Suprapubic skin (tissue), 4 donors: ENCODE measurements around the gene WFIKKN2. TPM values are rescaled to one million over a fixed set of nuclear protein-coding genes. Genes with fewer than 3 reads are reported as not detected.
A peak's percentile ranks its signal among the peaks of the same experiment; 100 is the strongest.
"Not testable (repeated sequence)": the region's sequence is repeated elsewhere in the genome, so short reads cannot be mapped to it uniquely, and the experiment has no call there.

Source experiments
- DNase-seq, 2 donors: peaks; one replicate each; pipeline ENCODE4 v3.0.0-alpha.2; 2019; ENCODE audit warnings: low spot score in 2 of 2
- H3K27ac ChIP-seq: fragments of 200-600 bp; sonication (generic); one replicate; pipeline ENCODE4 v1.5.1; 2019
- H3K27me3 ChIP-seq: fragments of 200-600 bp; sonication (generic); one replicate; pipeline ENCODE4 v1.5.1; 2019
- H3K36me3 ChIP-seq: fragments of 200-600 bp; sonication (generic); one replicate; pipeline ENCODE4 v1.5.1; 2019
- H3K4me1 ChIP-seq: fragments of 200-600 bp; sonication (generic); one replicate; pipeline ENCODE4 v1.5.1; 2019
- H3K4me3 ChIP-seq: fragments of 200-600 bp; sonication (generic); one replicate; pipeline ENCODE4 v1.5.1; 2019; ENCODE audit warnings: mild to moderate bottlenecking
- H3K9me3 ChIP-seq: fragments of 200-600 bp; sonication (generic); one replicate; pipeline ENCODE4 v1.5.1; 2019
- EP300 ChIP-seq: sonication (generic); formaldehyde crosslinking; IDR thresholded peaks from one replicate; pipeline ENCODE4 v1.6.1; 2017; ENCODE audit warnings: antibody characterized with exemption
- POLR2A ChIP-seq, 2 donors: fragments of 450-650 bp; IDR thresholded peaks; one replicate each; pipeline ENCODE4 v1.6.1; 2017; ENCODE audit warnings: antibody characterized with exemption in 2 of 2, mild to moderate bottlenecking in 2 of 2, moderate library complexity in 2 of 2
- POLR2AphosphoS5 ChIP-seq, 3 donors: sonication (generic); formaldehyde crosslinking; IDR thresholded peaks; one replicate each; pipeline ENCODE4 v1.6.1; 2017; ENCODE audit warnings: antibody characterized with exemption in 3 of 3
- WGBS: methylation state at CpG from one replicate; pipeline ENCODE4 v1.1.5; 2018; 5-methylcytosine and 5-hydroxymethylcytosine counted together
- total RNA-seq, 4 donors: library from RNA; depleted of rRNA; stranded (reverse); fragments of >200 nt; gene quantifications; one replicate each; pipeline ENCODE4 v1.1.0, GENCODE V29; 2016
- TF ChIP-seq, protein P1 (sequence below), 2 donors: fragments of 200-600 bp in 1 of 2; fragments of 450-650 bp in 1 of 2; sonication (generic) in 1 of 2; IDR thresholded peaks; one replicate each; pipeline ENCODE4 v1.5.1; 2016 to 2019; ENCODE audit warnings: antibody characterized with exemption in 2 of 2, mild to moderate bottlenecking in 1 of 2, moderate library complexity in 1 of 2

The WFIKKN2 gene
- total RNA-seq, 4 donors from 2014 or later = 0.36 to 0.93 (median 0.65) TPM

DNA sequence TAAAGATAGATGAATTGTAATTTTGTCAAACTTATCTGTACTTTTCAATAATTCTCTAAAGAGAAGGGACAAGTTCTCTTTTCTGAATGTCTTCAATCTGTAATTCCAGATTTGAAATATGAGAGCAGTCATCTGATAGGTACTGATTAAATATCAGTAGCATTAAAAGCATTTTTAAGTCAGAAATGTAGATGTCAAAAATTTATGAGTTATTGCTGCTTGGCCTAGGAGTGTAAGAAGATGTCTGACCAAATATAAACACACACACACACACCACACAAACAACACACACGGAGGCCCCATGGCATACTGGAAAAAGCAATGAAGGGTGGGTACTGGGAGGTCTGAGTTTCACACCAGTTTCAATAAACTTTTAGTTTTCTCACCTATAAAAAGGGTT, 33.2 kb downstream of the WFIKKN2 start:
- no peaks in the 10 kb centered on the region for H3K27me3 ChIP-seq
- H3K4me3 ChIP-seq = no peak overlapping the region
- H3K36me3 ChIP-seq = peaks cover under 1% of the 10 kb centered on the region
- TF ChIP-seq EP300 (no peak), POLR2A (IDR thresholded peaks at IDR 0.05) (no peak), POLR2AphosphoS5 (IDR thresholded peaks at IDR 0.05) (no peak)
- TF ChIP-seq, protein P1, sequence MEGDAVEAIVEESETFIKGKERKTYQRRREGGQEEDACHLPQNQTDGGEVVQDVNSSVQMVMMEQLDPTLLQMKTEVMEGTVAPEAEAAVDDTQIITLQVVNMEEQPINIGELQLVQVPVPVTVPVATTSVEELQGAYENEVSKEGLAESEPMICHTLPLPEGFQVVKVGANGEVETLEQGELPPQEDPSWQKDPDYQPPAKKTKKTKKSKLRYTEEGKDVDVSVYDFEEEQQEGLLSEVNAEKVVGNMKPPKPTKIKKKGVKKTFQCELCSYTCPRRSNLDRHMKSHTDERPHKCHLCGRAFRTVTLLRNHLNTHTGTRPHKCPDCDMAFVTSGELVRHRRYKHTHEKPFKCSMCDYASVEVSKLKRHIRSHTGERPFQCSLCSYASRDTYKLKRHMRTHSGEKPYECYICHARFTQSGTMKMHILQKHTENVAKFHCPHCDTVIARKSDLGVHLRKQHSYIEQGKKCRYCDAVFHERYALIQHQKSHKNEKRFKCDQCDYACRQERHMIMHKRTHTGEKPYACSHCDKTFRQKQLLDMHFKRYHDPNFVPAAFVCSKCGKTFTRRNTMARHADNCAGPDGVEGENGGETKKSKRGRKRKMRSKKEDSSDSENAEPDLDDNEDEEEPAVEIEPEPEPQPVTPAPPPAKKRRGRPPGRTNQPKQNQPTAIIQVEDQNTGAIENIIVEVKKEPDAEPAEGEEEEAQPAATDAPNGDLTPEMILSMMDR (IDR thresholded peaks at IDR 0.05) = no peak
- no peak for DNase-seq
- H3K27ac ChIP-seq = peak overlapping the region; percentile 99
- no peaks in the 10 kb centered on the region for H3K9me3 ChIP-seq
- WGBS = 53% methylated on average over 1 of the region's 1 CpG
- peaks cover 38% of the 10 kb centered on the region for H3K4me1 ChIP-seq

DNA sequence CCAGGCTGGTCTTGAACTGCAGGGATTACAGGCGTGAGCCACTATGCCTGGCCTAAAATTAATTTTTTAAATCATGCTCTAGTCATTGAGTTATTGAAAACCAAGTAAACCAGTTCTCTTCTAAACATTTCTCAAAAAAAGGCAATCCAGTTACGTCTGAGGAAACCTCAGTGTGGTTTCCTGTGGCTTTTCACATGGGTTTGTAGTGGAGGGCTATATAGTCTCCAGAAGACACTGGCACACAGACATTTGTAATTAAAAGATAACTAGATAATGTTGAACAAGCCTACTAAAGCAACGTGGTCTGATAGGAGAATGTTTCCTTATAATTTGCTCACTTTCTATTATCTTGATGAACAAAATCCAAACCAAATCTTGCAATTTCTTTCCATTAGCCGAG, 36.0 kb downstream of the WFIKKN2 start:
- Histone ChIP-seq H3K4me3 (no peak overlapping the region), H3K27ac (no peak overlapping the region), H3K36me3 (no peaks in the 10 kb centered on the region), H3K4me1 (peaks cover 35% of the 10 kb centered on the region), H3K9me3 (no peaks in the 10 kb centered on the region), H3K27me3 (no peaks in the 10 kb centered on the region)
- 66% methylated on average over 4 of the region's 4 CpGs for WGBS
- TF ChIP-seq POLR2A (IDR thresholded peaks at IDR 0.05) = no peak
- no peak for DNase-seq

DNA sequence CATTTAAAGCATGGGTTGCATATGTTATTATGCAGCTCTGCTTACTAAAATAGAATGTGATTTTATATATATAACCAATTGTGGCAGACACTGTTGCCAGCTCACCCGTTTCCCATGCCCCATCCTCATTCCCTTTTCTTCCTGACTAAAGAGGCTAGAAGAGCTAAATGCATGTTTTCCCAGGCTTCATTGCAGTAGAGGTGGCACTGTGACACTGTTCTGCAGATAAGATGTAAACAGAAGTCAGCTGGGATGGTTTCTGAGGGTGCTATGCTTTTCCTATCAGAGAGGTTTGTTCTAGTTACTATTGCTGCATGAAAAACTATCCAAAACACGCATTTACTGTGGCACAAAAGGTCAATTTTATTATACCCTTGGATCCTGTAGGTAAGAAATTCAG, 36.5 kb downstream of the WFIKKN2 start:
- no peaks in the 10 kb centered on the region for H3K9me3 ChIP-seq
- H3K36me3 ChIP-seq = no peaks in the 10 kb centered on the region
- H3K4me3 ChIP-seq = no peak overlapping the region
- no peak for TF ChIP-seq EP300
- TF ChIP-seq POLR2A (IDR thresholded peaks at IDR 0.05) = no peak
- TF ChIP-seq, protein P1 (IDR thresholded peaks at IDR 0.05) = no peak
- no peak for TF ChIP-seq POLR2AphosphoS5 (IDR thresholded peaks at IDR 0.05)
- 71% methylated on average over 2 of the region's 2 CpGs for whole genome bisulfite sequencing
- H3K27ac ChIP-seq = no peak overlapping the region
- H3K27me3 ChIP-seq = no peaks in the 10 kb centered on the region
- H3K4me1 ChIP-seq = peaks cover 35% of the 10 kb centered on the region
- no peak for DNase-seq

DNA sequence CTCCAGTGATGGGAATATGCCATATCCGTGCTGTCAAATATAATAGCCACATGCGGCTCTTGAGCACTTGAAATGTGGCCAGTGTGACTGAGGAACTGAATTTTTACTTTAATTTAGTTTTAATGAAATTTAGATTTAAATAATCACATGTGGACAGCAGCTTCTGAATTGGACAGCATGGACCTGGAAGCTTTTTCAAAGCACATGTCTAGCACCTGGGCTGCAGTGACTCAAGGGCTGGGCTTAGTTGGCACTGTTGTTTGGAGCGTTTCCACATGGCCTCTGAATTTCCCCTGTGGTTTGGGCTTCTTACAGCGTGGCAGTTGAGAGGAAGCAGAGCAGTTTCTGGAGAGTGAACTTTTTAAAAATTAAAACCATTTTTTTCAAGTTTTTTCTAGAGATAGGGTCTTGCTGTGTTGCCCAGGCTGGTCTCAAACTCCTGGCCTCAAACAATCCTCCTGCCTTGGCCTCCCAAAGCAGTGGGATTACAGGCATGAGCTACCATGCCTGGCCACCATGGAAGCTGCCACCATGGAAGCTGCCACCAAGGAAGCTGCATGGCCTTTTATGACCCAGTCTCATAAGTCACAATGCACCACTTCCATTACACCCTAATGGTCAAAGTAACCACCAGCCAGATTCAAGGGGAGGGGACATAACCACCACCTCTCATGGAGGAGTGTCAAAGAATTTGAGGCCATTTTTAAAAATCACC, 37.5 kb downstream of the WFIKKN2 start:
- Histone ChIP-seq H3K4me3 (no peak overlapping the region), H3K36me3 (no peaks in the 10 kb centered on the region), H3K9me3 (no peaks in the 10 kb centered on the region), H3K27me3 (no peaks in the 10 kb centered on the region), H3K27ac (no peak overlapping the region), H3K4me1 (peaks cover 32% of the 10 kb centered on the region)
- no peak for DNase-seq
- WGBS = 15% methylated on average over 4 of the region's 4 CpGs
- TF ChIP-seq, protein P1 (IDR thresholded peaks at IDR 0.05) = no peak
- no peak for TF ChIP-seq POLR2AphosphoS5 (IDR thresholded peaks at IDR 0.05)

DNA sequence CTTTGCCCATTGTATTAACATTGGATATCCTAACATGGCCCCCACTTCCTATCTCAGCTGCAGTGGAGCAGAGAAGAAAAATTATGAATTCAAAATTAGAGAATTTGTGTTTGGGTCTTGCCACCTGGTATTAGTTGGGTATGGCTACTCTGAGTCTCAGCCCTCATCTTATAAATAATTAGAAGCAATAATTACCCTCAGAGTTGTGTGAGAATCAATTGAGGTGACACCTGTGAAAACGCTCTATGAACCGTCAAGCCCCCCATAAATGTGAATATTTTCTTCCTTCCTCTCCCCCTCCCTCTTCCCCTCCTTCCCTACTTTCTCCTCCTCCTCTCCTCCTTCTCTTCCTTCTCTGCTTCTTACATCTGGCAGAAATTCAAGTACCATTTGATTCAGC, 39.7 kb downstream of the WFIKKN2 start:
- Histone ChIP-seq H3K9me3 (no peaks in the 10 kb centered on the region), H3K27me3 (no peaks in the 10 kb centered on the region), H3K4me3 (no peak overlapping the region), H3K27ac (no peak overlapping the region), H3K36me3 (no peaks in the 10 kb centered on the region), H3K4me1 (peaks cover 18% of the 10 kb centered on the region)
- 86% methylated on average over 2 of the region's 2 CpGs for WGBS
- TF ChIP-seq POLR2A (IDR thresholded peaks at IDR 0.05) (no peak), EP300 (no peak), POLR2AphosphoS5 (IDR thresholded peaks at IDR 0.05) (no peak)
- TF ChIP-seq, protein P1 (IDR thresholded peaks at IDR 0.05) = no peak
- DNase-seq = no peak

DNA sequence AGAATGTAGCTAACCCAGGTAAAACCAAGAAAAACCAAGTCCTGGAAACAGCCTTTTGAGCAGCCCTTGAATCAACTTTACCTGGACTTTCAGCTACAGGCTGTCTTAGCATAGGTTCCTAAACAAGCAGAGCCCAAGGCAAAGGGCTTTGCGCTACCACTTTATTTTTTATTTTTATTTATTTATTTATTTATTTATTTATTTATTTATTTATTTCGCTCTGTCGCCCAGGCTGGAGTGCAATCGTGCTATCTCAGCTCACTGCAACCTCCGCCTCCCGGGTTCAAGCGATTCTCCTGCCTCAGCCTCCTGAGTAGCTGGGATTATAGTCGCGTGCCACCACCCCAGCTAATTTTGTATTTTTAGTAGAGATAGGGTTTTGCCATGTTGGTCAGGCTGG, 41.7 kb downstream of the WFIKKN2 start:
- H3K4me3 ChIP-seq, H3K27me3 ChIP-seq, H3K9me3 ChIP-seq, H3K27ac ChIP-seq, H3K36me3 ChIP-seq, DNase-seq: not testable (repeated sequence)
- peaks cover 13% of the 10 kb centered on the region for H3K4me1 ChIP-seq
- 95% methylated on average over 9 of the region's 9 CpGs for WGBS
